HG03045 (cell line): ENCODE measurements around the gene EPB41L3.
"Not testable (repeated sequence)": the region's sequence is repeated elsewhere in the genome, so short reads cannot be mapped to it uniquely, and the experiment has no call there.

Experiments used
- ATAC-seq: cut with Tn5 transposase; IDR thresholded peaks from one replicate; pipeline ENCODE4 v1.9.1; 2021; ENCODE audit warnings: mild to moderate bottlenecking, moderate library complexity; ENCODE audit not compliant: unreplicated experiment

EPB41L3 gene

GRCh38 chr18:5532066-5532465 is 11.7 kb downstream of the EPB41L3 start:
- ATAC-seq = no peak

- ATAC-seq = no peak
Observed at GRCh38 chr18:5530629-5531178, 13.1 kb downstream of the EPB41L3 start.

- ATAC-seq = no peak
Observed at GRCh38 chr18:5529471-5529870, 14.3 kb downstream of the EPB41L3 start.

GRCh38 chr18:5527603-5528002 is 16.2 kb downstream of the EPB41L3 start:
- no peak for ATAC-seq

GRCh38 chr18:5524660-5525059 is 19.1 kb downstream of the EPB41L3 start:
- no peak for ATAC-seq

- no peak for ATAC-seq
Observed at GRCh38 chr18:5521000-5521399, 22.8 kb downstream of the EPB41L3 start.

- ATAC-seq = no peak
Observed at GRCh38 chr18:5520464-5520863, 23.3 kb downstream of the EPB41L3 start.

GRCh38 chr18:5519448-5520298 is 24.1 kb downstream of the EPB41L3 start:
- ATAC-seq = no peak

- ATAC-seq = no peak
Observed at GRCh38 chr18:5518899-5519371, 24.9 kb downstream of the EPB41L3 start.

GRCh38 chr18:5518179-5518770 is 25.5 kb downstream of the EPB41L3 start:
- no peak for ATAC-seq

- no peak for ATAC-seq
Observed at GRCh38 chr18:5516841-5517240, 27.0 kb downstream of the EPB41L3 start.

- no peak for ATAC-seq
Observed at GRCh38 chr18:5515011-5515784, 28.6 kb downstream of the EPB41L3 start.

GRCh38 chr18:5513947-5514346 is 29.9 kb downstream of the EPB41L3 start:
- no peak for ATAC-seq

GRCh38 chr18:5512176-5512575 is 31.6 kb downstream of the EPB41L3 start:
- ATAC-seq = no peak

- ATAC-seq = not testable (repeated sequence)
Observed at GRCh38 chr18:5511541-5511940, 32.3 kb downstream of the EPB41L3 start.

GRCh38 chr18:5510135-5510846 is 33.5 kb downstream of the EPB41L3 start:
- ATAC-seq = no peak

GRCh38 chr18:5508821-5509220 is 35.0 kb downstream of the EPB41L3 start:
- no peak for ATAC-seq

GRCh38 chr18:5507756-5508155 is 36.0 kb downstream of the EPB41L3 start:
- ATAC-seq = no peak

- ATAC-seq = no peak
Observed at GRCh38 chr18:5506174-5506573, 37.6 kb downstream of the EPB41L3 start.

- no peak for ATAC-seq
Observed at GRCh38 chr18:5503740-5504139, 40.1 kb downstream of the EPB41L3 start.
